Stimulated activated CD8-positive, alpha-beta memory T cell treated with anti-CD3 and anti-CD28 coated beads, Interleukin-7, amount 100 ng/mL, for 1 hour (primary cell): ENCODE results near the gene EPB41L3.
"Not testable (repeated sequence)": the region's sequence is repeated elsewhere in the genome, so short reads cannot be mapped to it uniquely, and the experiment has no call there.

Source experiments
- DNase-seq, 2 donors: peaks; one replicate each; pipeline ENCODE4 v3.0.0-alpha.2; 2020; ENCODE audit warnings: low read depth in 2 of 2

Gene EPB41L3

DNA sequence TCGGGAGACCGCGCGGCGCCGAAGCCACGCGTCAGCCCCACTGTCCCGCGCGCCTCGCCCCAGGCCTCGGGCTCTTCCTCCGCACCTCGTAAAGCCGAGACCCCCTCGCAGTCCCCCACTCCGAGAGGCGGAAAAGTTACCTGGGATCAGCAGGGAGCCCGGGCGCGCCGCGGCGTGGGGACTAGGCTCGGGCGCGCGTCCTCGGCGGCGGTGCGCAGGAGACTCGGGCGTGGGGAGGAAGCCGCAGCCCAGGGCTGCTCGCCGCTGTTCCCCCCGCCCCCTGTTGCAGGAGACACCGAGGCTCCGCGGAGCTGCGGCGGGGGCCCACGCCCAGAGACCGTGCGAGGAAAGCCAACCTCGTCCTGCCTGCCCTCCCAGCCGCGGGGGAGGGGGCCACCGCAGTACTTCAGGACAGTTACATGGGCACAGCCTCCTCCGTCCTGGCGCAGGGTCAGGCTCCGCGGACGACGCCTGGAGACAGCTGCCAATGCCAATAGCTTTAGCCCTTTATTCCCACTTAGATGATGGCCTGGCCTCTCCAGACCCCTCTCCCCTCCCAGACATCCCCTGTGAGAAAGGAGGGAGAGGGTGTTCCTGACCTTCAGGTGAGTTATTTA is at the start of gene EPB41L3:
Gene EPB41L3, minus strand, starts transcription at position 225 of the 617 bp plus-strand sequence. CDS start 54,814 bp downstream, outside the sequence.
- no peak for DNase-seq

- no peak for DNase-seq
Measured at GRCh38 chr18:5588529-5588928, 44.7 kb upstream of the EPB41L3 start.

DNA sequence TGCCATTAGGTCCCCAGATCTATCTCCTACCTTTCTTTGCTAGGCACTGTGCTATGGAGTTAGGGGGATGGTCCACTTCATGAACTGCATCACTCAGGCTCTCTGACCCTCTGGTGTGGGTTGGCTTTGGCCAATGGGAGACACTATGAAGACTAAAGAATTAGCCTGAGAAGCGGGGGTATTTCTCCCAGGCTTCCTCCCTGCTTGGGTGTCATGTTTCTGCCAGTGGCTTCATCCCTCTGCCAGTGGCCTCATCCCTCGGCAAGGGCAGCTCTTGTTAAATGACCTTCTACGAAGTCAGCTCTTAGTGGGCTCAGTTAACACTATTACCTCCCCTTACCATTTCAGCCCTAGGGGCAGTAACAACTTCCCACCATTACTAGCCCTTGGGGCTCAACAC is 41.9 kb upstream of the EPB41L3 start:
- no peak for DNase-seq

DNA sequence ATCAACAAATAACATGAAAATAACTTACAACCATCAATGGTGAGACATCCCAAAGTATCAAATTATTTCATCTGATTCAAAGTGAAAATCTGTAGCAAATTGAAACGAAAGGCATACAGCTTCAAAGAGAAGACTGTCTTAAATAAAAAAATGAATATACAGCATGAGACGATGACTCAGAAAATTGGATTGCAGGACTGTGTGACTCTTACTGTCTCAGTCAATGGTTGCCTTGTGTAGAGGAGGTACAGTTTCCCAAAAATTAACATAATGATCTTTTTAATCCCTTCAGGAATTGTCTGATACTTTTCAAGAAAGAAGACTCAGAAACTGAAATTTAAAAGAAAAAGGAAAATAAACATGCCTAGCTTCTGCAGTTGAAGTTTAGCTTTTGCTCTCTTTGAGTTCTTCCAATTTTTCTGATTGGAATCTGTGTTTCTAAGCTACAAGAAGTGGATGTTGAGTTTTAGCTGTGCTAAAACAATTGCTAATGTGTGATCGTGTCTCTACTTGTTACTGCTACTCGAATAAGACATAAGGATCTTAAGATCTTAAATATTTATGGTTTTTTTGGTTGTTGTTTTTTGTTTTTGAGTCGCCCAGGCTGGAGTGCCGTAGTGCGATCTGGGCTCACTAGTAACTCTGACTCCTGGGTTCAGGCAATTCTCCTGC is 41.1 kb upstream of the EPB41L3 start:
- DNase-seq = no peak

DNA sequence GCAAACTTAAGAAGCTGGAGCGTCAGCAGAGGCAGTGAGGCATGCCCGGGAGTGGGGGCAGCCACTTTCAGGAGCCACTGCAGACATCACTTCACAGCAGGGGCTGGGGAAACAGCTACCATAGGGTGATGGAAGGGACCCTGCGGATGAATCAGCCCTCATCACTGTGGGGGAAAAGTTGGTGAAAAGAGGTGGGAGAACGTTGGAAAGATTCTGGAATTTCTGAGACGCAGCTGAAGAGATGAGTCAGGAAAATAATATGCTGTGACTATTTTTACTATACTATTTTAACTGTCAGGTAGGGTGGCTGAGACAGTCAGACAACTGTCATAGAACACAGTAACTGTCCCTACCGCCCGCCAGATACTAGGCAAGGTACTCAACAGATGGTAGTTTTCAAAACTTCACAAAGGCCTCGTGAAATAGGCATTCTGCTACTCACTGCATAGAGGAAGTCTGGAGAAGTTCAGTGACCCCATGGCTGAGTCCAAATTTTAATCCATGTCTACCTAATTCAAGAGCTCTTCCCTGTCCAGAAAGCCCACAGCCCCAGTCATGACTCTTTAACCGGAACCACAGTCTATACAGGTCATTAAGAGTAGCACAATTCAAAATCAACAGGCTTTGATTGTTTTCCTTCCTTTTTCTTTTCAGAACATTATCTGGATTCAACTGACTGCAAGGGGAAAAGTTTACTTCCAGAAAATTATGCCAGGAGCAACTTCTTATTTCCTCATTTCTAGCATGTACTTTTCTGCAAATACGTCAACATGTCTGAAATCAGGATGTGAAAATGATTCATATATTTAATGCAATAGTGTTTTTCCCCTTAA is 39.3 kb upstream of the EPB41L3 start:
- DNase-seq = no peak

- DNase-seq = no peak
Measured at GRCh38 chr18:5582076-5582475, 38.3 kb upstream of the EPB41L3 start.

GRCh38 chr18:5574843-5575242 is 31.0 kb upstream of the EPB41L3 start:
- no peak for DNase-seq

DNA sequence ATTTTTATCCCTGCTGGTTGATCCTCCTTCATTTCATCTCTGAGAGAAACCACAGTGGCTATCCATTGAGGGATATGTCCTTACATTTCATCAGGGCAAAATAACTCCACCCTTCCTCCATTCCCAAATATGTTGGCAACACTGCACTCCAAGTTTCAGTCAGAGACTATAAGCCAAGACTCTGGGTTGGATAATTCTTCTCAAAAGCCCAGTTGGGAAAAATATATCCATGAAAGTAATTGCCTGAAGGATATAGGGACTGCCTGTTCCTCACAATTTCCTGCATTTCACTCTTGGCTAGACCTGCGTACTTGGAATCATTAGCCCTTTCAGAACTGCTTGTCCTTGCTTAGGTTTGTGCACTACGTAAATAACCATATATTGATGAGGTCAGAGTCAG is 27.9 kb upstream of the EPB41L3 start:
- no peak for DNase-seq

- DNase-seq = not testable (repeated sequence)
Measured at GRCh38 chr18:5570613-5571012, 26.8 kb upstream of the EPB41L3 start.

- no peak for DNase-seq
Measured at GRCh38 chr18:5568416-5568815, 24.6 kb upstream of the EPB41L3 start.

GRCh38 chr18:5558851-5559250 is 15.1 kb upstream of the EPB41L3 start:
- no peak for DNase-seq

GRCh38 chr18:5556310-5556974 is 12.6 kb upstream of the EPB41L3 start:
- DNase-seq = no peak

DNA sequence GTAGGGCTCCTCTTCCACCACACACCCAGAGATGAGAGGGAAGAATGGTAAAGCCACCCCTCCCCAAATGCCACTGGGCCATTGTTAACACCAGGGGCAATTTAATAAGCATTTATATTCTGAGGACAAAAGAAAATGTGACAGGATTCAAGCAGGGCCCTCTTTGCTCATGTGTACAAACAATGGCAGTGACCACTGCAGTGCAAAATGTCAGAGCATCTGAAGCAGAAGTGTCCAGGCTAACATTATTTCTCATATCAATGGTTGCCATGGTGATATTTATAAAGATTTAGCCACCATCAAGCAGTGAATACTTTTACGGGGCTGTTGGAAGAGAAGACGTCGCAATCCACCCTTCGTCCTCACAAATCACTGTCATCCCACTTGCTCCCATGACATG is 10.8 kb upstream of the EPB41L3 start:
- DNase-seq = no peak

DNA sequence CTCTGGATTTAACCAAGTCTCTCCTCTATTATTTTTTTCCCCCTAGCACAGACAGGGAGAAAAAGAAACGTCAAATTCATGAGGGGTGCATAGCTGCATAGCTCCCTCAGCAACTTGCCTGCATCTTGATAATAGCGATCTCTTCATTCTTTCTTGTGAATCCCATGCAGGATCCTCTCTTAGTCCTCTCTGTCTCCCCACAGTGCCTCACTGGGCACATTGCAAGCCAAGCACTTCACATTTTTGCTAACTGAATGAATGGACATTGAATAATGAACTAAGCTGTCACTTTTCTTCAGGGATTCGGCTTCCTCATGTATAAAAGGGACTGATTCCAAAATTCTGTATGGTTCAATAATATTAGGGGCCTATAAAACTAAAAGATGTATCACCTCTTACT is 2.9 kb upstream of the EPB41L3 start:
- no peak for DNase-seq

GRCh38 chr18:5543036-5543680 is 639 bp downstream of the EPB41L3 start:
- no peak for DNase-seq

- no peak for DNase-seq
Measured at GRCh38 chr18:5542515-5543035, 1.2 kb downstream of the EPB41L3 start.

- no peak for DNase-seq
Measured at GRCh38 chr18:5541644-5542043, 2.2 kb downstream of the EPB41L3 start.

DNA sequence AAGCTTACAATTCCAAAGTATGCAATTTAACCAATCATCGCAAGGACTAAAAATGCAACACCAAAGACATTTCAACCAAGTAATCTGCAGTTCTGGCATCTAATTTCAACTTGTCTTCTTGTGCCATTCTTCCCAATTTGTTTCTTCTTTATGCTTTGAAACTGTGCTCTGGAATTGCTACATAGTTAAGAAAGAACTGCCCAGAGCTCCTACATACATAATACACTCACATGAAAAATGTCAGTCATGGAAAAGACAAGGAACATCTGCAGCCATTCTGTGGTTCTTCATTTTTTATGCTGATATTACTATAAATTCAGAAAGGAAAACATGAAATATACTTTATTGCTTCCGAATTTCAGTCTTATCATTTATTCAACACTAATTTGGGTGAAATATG is 4.4 kb downstream of the EPB41L3 start:
- no peak for DNase-seq

DNA sequence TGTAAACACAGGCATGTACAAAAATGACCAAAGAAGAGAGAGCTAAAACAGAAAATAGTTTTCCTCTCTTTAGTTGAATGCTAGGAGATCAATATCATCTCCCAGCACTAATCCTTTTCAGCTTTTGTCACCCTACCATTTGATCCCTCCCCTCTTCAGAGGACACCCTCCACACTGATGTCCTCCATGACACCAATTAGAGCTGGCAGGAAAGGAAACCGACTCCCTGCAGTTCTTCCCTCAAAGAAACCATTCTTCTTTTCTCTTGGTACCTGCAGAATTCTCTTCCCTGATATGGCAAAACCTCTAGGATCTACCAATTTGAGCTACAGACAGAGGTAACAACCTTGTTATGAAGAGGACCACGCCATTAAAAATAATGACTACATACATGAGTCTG is 5.3 kb downstream of the EPB41L3 start:
- DNase-seq = no peak

DNA sequence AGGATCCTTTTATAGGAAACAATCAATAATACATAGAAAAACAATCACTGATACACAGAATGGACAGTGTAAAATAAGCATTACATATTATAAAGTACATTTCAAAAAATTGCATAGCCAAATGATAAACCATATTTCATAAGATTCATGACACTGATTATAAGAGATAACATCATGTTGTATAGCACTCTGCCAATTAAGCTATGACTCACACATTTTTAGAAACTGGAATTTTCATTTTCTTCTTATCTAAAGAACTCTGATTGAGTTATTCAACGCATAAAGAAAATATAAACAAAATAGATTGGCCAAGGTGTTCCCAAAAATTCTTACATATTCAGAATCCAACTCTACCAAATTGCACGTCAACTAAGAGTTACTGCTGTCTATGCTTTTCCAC is 5.9 kb downstream of the EPB41L3 start:
- no peak for DNase-seq

DNA sequence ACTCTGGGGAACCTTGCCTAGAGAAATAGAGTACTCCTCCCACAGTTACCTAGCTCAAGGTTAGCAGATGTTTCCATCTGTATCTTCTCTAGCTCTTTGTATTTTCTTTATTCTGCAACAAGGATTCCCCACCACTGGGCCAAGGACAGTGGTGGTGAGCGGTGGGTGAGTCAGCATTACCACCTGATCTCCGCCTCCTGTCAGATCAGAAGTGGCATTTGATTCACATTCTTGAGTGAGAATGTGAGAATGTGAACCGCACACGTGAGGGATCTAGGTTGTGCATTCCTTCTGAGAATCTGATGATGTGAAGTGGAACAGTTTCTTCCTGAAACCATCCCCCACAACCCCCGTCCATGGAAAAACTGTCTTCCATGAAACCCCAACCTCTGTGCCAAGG is 9.0 kb downstream of the EPB41L3 start:
- no peak for DNase-seq

GRCh38 chr18:5532066-5532465 is 11.7 kb downstream of the EPB41L3 start:
- DNase-seq = no peak
